Type B pancreatic cell (in vitro differentiated cells): ENCODE measurements around the gene CDC40. TPM values are rescaled to one million over a fixed set of nuclear protein-coding genes. Genes with fewer than 3 reads are reported as not detected.
A peak's percentile ranks its signal among the peaks of the same experiment; 100 is the strongest.

Experiments
- DNase-seq: peaks from one replicate; pipeline ENCODE4 v3.0.0; 2021; ENCODE audit warnings: mixed read lengths; ENCODE audit not compliant: unreplicated experiment; ENCODE audit errors: extremely low spot score
- H3K27ac Mint-ChIP-seq: 2 replicates; pipeline ENCODE4 v1.8.0; 2021; ENCODE audit warnings: mild to moderate bottlenecking, mixed read lengths
- H3K27me3 Mint-ChIP-seq: 2 replicates; pipeline ENCODE4 v1.8.0; 2021; ENCODE audit warnings: mixed read lengths
- H3K36me3 Mint-ChIP-seq: 2 replicates; pipeline ENCODE4 v1.8.0; 2021; ENCODE audit warnings: mixed read lengths
- H3K4me1 Mint-ChIP-seq: one replicate; pipeline ENCODE4 v1.8.0; 2021; ENCODE audit warnings: mixed read lengths; ENCODE audit not compliant: unreplicated experiment
- H3K4me3 Mint-ChIP-seq: 2 replicates; pipeline ENCODE4 v1.8.0; 2021; ENCODE audit warnings: mild to moderate bottlenecking, mixed read lengths
- H3K9me3 Mint-ChIP-seq: 2 replicates; pipeline ENCODE4 v1.8.0; 2021; ENCODE audit warnings: mixed read lengths
- CTCF ChIP-seq: fragments of 200-600 bp; sonication (generic); conservative IDR thresholded peaks from 2 replicates; pipeline ENCODE4 v1.5.0; 2021; ENCODE audit warnings: antibody characterized with exemption, mild to moderate bottlenecking
- total RNA-seq: library from RNA; stranded (reverse); gene quantifications from 2 replicates; pipeline ENCODE4 v1.2.1, GENCODE V29; 2021; ENCODE audit warnings: low replicate concordance

The CDC40 gene
- total RNA-seq, 1 donor from 2014 or later: 42.8 TPM

GRCh38 chr6:110158479-110158878 lies 21.7 kb upstream of the CDC40 start:
- no peak overlapping the region for H3K27ac Mint-ChIP-seq
- H3K4me3 Mint-ChIP-seq: no peak overlapping the region
- H3K36me3 Mint-ChIP-seq: peaks cover 18% of the 10 kb centered on the region
- no peaks in the 10 kb centered on the region for H3K27me3 Mint-ChIP-seq
- no peaks in the 10 kb centered on the region for H3K4me1 Mint-ChIP-seq
- H3K9me3 Mint-ChIP-seq: peaks cover under 1% of the 10 kb centered on the region
- TF ChIP-seq CTCF: no peak
- DNase-seq: no peak

- Mint-ChIP-seq H3K27me3 (no peaks in the 10 kb centered on the region), H3K27ac (no peak overlapping the region), H3K36me3 (no peaks in the 10 kb centered on the region), H3K4me1 (peaks cover 10% of the 10 kb centered on the region), H3K4me3 (no peak overlapping the region), H3K9me3 (no peaks in the 10 kb centered on the region)
- DNase-seq: no peak
- TF ChIP-seq CTCF: no peak
Observed at GRCh38 chr6:110170081-110170480, 10.1 kb upstream of the CDC40 start.

GRCh38 chr6:110173506-110174132 lies 6.6 kb upstream of the CDC40 start:
- Mint-ChIP-seq H3K4me1 (peaks cover 18% of the 10 kb centered on the region), H3K36me3 (peaks cover 4% of the 10 kb centered on the region), H3K27ac (peak overlapping the region; percentile 7), H3K4me3 (peak overlapping the region; percentile 57), H3K9me3 (no peaks in the 10 kb centered on the region), H3K27me3 (no peaks in the 10 kb centered on the region)
- no peak for TF ChIP-seq CTCF
- DNase-seq: no peak

- Mint-ChIP-seq H3K9me3 (no peaks in the 10 kb centered on the region), H3K36me3 (peaks cover 4% of the 10 kb centered on the region), H3K4me3 (peak overlapping the region; percentile 91), H3K27me3 (no peaks in the 10 kb centered on the region), H3K27ac (peak overlapping the region; percentile 75), H3K4me1 (peaks cover 17% of the 10 kb centered on the region)
- peak; percentile 68 for TF ChIP-seq CTCF
- DNase-seq: peak; percentile 76
Observed at GRCh38 chr6:110178626-110179405, 1.4 kb upstream of the CDC40 start.

- H3K36me3 Mint-ChIP-seq: peaks cover 4% of the 10 kb centered on the region
- DNase-seq: peak; percentile 98
- H3K27ac Mint-ChIP-seq: peak within 1 kb of the TSS; percentile 75
- no peak for TF ChIP-seq CTCF
- no peaks in the 10 kb centered on the region for H3K9me3 Mint-ChIP-seq
- H3K27me3 Mint-ChIP-seq: no peaks in the 10 kb centered on the region
- peaks cover 11% of the 10 kb centered on the region for H3K4me1 Mint-ChIP-seq
- H3K4me3 Mint-ChIP-seq: peak within 1 kb of the TSS; percentile 91
Observed at GRCh38 chr6:110179406-110180227, 610 bp upstream of the CDC40 start, which contains the start of gene WASF1. Gene WASF1 (minus strand): TSS chr6:110179670. CDS start chr6:110127601, 52,069 bp downstream.
